SK-N-SH treated with all-trans-retinoic acid at 6 μM for 48 hours (cell line): Measurements from ENCODE around the gene PSORS1C2.

Experiments used
- PPARA ChIP-seq: fragments of 250-450 bp; sonication (Bioruptor Pico); IDR thresholded peaks from 2 replicates; pipeline ENCODE4 v1.5.0; 2020; ENCODE audit warnings: mild to moderate bottlenecking, borderline replicate concordance
- SNAI2 ChIP-seq: fragments of 250-450 bp; sonication (Bioruptor Pico); IDR thresholded peaks from 2 replicates; pipeline ENCODE4 v1.5.0; 2020; ENCODE audit warnings: mild to moderate bottlenecking, moderate library complexity
- ZFP30 ChIP-seq: fragments of 450-650 bp; formaldehyde crosslinking; IDR thresholded peaks from 2 replicates; pipeline ENCODE4 v1.5.0; 2022; ENCODE audit warnings: mild to moderate bottlenecking, moderate library complexity

GRCh38 chr6:31178143-31179041, 39.5 kb upstream of the PSORS1C2 start:
- TF ChIP-seq SNAI2 (CRISPR knock-in tag) (no peak), ZFP30 (CRISPR knock-in tag) (no peak), PPARA (CRISPR knock-in tag) (no peak)
